IMR-90 (cell line): ENCODE measurements around the gene OR10H5. TPM values are rescaled to one million over a fixed set of nuclear protein-coding genes. Genes with fewer than 3 reads are reported as not detected.

ENCODE experiments used
- ATAC-seq: fragments of 200-7000 bp; cut with Tn5 transposase; 2 replicates; pipeline ENCODE4 v1.9.1; 2020; ENCODE audit warnings: low read depth, mild to moderate bottlenecking, moderate library complexity
- BruUV-seq: library from RNA; stranded (reverse); fragments of 400-500 nt; replicated peaks from 2 replicates; lab custom pipeline; 2021; lab: Mats Ljungman, UMichigan
- CTCF ChIA-PET: fragments of 300-600 bp; formaldehyde crosslinking; extraction: SDS; loops from one replicate; lab custom pipeline; 2021; ENCODE audit warnings: antibody characterized with exemption; lab: Yijun Ruan, JAX
- POLR2A ChIA-PET: fragments of 300-600 bp; sonication (Branson Sonifier 250); formaldehyde crosslinking; loops from one replicate; lab custom pipeline; 2022; ENCODE audit warnings: antibody characterized with exemption; ENCODE audit not compliant: unreplicated experiment; lab: Charles Lee
- DNase-seq: peaks from one replicate; pipeline ENCODE4 v3.0.0; 2013
- H2AFZ ChIP-seq: replicated peaks from 2 replicates; pipeline ENCODE3; 2013; ENCODE audit warnings: low read length, mild to moderate bottlenecking; ENCODE audit not compliant: poor library complexity
- H2AK5ac ChIP-seq: 2 replicates; pipeline ENCODE4 v1.6.1; 2013; ENCODE audit warnings: low read depth, low read length, inconsistent platforms
- H2AK9ac ChIP-seq: replicated peaks from 2 replicates; pipeline ENCODE3; 2013; ENCODE audit warnings: mild to moderate bottlenecking, low read depth, low read length, moderate library complexity; ENCODE audit not compliant: poor library complexity
- H2BK120ac ChIP-seq: 2 replicates; pipeline ENCODE4 v1.6.1; 2013; ENCODE audit warnings: low read depth, low read length, inconsistent platforms
- H2BK15ac ChIP-seq: 3 replicates; pipeline ENCODE4 v1.6.1; 2013; ENCODE audit warnings: low read depth, low read length, inconsistent platforms
- H2BK20ac ChIP-seq: 2 replicates; pipeline ENCODE4 v1.6.1; 2013; ENCODE audit warnings: low read depth, mild to moderate bottlenecking, inconsistent platforms, low read length, moderate library complexity
- H2BK5ac ChIP-seq: 2 replicates; pipeline ENCODE4 v1.6.1; 2013; ENCODE audit warnings: mild to moderate bottlenecking, low read depth, low read length, inconsistent platforms; ENCODE audit not compliant: poor library complexity, severe bottlenecking
- H3K14ac ChIP-seq: replicated peaks from 2 replicates; pipeline ENCODE4 v1.6.1; 2013; ENCODE audit warnings: low read depth, low read length, inconsistent platforms
- H3K18ac ChIP-seq: 2 replicates; pipeline ENCODE4 v1.6.1; 2013; ENCODE audit warnings: low read depth, low read length, control low read depth
- H3K23ac ChIP-seq: 2 replicates; pipeline ENCODE4 v1.6.1; 2013; ENCODE audit warnings: low read depth, low read length, inconsistent platforms
- H3K27ac ChIP-seq: 2 replicates; pipeline ENCODE4 v1.5.1; 2013; ENCODE audit warnings: mild to moderate bottlenecking, control low read depth, low read length; ENCODE audit not compliant: insufficient read depth
- H3K27me3 ChIP-seq: 2 replicates; pipeline ENCODE4 v1.6.1; 2013; ENCODE audit warnings: low read length; ENCODE audit not compliant: control insufficient read depth, insufficient read depth
- H3K36me3 ChIP-seq: 2 replicates; pipeline ENCODE4 v1.6.1; 2013; ENCODE audit warnings: low read length, mixed read lengths; ENCODE audit not compliant: control insufficient read depth, insufficient read depth
- H3K4ac ChIP-seq: 2 replicates; pipeline ENCODE4 v1.6.1; 2013; ENCODE audit warnings: low read depth, low read length, inconsistent platforms
- H3K4me1 ChIP-seq: 2 replicates; pipeline ENCODE4 v1.6.1; 2013; ENCODE audit warnings: low read length, mixed read lengths; ENCODE audit not compliant: control insufficient read depth, insufficient read depth
- H3K4me2 ChIP-seq: 2 replicates; pipeline ENCODE4 v1.6.1; 2013; ENCODE audit warnings: low read depth, mild to moderate bottlenecking, control low read depth, low read length, moderate library complexity
- H3K4me3 ChIP-seq: 2 replicates; pipeline ENCODE4 v1.5.1; 2013; ENCODE audit warnings: low read depth, mild to moderate bottlenecking, control low read depth, low read length, moderate library complexity; ENCODE audit not compliant: insufficient read depth
- H3K56ac ChIP-seq: 2 replicates; pipeline ENCODE4 v1.6.1; 2013; ENCODE audit warnings: low read length, inconsistent platforms; ENCODE audit not compliant: insufficient read depth; ENCODE audit errors: extremely low read depth
- H3K79me1 ChIP-seq, 2 experiments: 2 replicates each; pipeline ENCODE4 v1.6.1; 2013; ENCODE audit warnings: low read length in 2 of 2, inconsistent platforms in 1 of 2, low read depth in 1 of 2
- H3K9ac ChIP-seq: 2 replicates; pipeline ENCODE4 v1.6.1; 2013; ENCODE audit warnings: low read depth, low read length, control low read depth
- H3K9me1 ChIP-seq: 2 replicates; pipeline ENCODE4 v1.6.1; 2013; ENCODE audit warnings: low read length, inconsistent platforms; ENCODE audit not compliant: insufficient read depth
- H3K9me3 ChIP-seq: 2 replicates; pipeline ENCODE4 v1.6.1; 2013; ENCODE audit warnings: low read length; ENCODE audit not compliant: control insufficient read depth, insufficient read depth
- H4K20me1 ChIP-seq: 2 replicates; pipeline ENCODE4 v1.6.1; 2013; ENCODE audit warnings: low read length, inconsistent platforms; ENCODE audit not compliant: insufficient read depth
- H4K5ac ChIP-seq: 2 replicates; pipeline ENCODE4 v1.6.1; 2013; ENCODE audit warnings: mild to moderate bottlenecking, low read depth, low read length, control low read depth
- H4K8ac ChIP-seq, 2 experiments: 2 replicates each; pipeline ENCODE4 v1.6.1; 2013; ENCODE audit warnings: low read depth in 2 of 2, low read length in 2 of 2, control low read depth in 1 of 2, inconsistent platforms in 1 of 2
- H4K91ac ChIP-seq: 2 replicates; pipeline ENCODE4 v1.6.1; 2013; ENCODE audit warnings: low read depth, low read length, inconsistent platforms; ENCODE audit not compliant: insufficient read depth
- NFE2L2 ChIP-seq: fragments of 150-350 bp; IDR thresholded peaks from 2 replicates; pipeline ENCODE4 v1.6.1; 2016; ENCODE audit warnings: low read depth, mild to moderate bottlenecking, low read length
- RCOR1 ChIP-seq: IDR thresholded peaks from 2 replicates; pipeline ENCODE4 v1.6.1; 2012; ENCODE audit warnings: mild to moderate bottlenecking, low read length, improper control_type of control experiment; ENCODE audit not compliant: insufficient replicate concordance
- WGBS, 2 experiments: methylation state at CpG; one replicate each; pipeline versions ENCODE4 v1.1.5 to v1.1.7; 2013; ENCODE audit warnings: missing lambda C conversion rate in 2 of 2; ENCODE audit not compliant: insufficient read length in 1 of 2; ENCODE audit errors: extremely low coverage in 2 of 2; 5-methylcytosine and 5-hydroxymethylcytosine counted together
- dilution Hi-C: fragments of 300-500 bp; cut with HindIII; formaldehyde crosslinking; loops from one replicate; pipeline ENCODE4 v1.14.3; 2018; ENCODE audit warnings: low sequenced_read_pairs; ENCODE audit not compliant: unreplicated experiment
- in situ Hi-C: fragments of 300-500 bp; cut with MboI; formaldehyde crosslinking; loops from 3 replicates; pipeline ENCODE4 v1.14.3; 2019; ENCODE audit warnings: low sequenced_read_pairs, inconsistent platforms, mixed read lengths
- intact Hi-C: fragments of 100-400 bp; cut with micrococcal nuclease; formaldehyde crosslinking; loops from 2 replicates; pipeline ENCODE4 v1.10.0; 2022
- polyA plus RNA-seq, 3 experiments: library from polyadenylated mRNA; depleted of rRNA; stranded (reverse); fragments of >200 nt; gene quantifications; 2 replicates each; pipeline ENCODE4 v1.2.3, GENCODE V29; 2012; ENCODE audit warnings: low replicate concordance in 1 of 3
- total RNA-seq: library from RNA; depleted of rRNA; stranded (reverse); fragments of >200 nt; gene quantifications from 2 replicates; pipeline ENCODE4 v1.2.3, GENCODE V29; 2012

OR10H5 gene
- total and polyA plus RNA-seq, 2 of the 4 experiments (the other 2 are of a cell fraction), result not detected

- CTCF ChIA-PET, result no interaction called here
- no peak overlapping the region for H2BK5ac ChIP-seq
- no peaks in the 10 kb centered on the region for H3K27me3 ChIP-seq
- H3K27ac ChIP-seq, result no peak overlapping the region
- no peaks in the 10 kb centered on the region for H3K9me1 ChIP-seq
- no peak overlapping the region for H3K4me2 ChIP-seq
- WGBS, 2 experiments, result 74 to 100% methylated on average over 1 to 5 of the region's 8 CpGs
- H4K91ac ChIP-seq, result no peak overlapping the region
- H4K5ac ChIP-seq, result no peak overlapping the region
- no TSS peak for BruUV-seq
- H2AFZ ChIP-seq, result no peak overlapping the region
- intact Hi-C loops (no loop called here), dilution Hi-C loops (no loop called here), in situ Hi-C loops (loop anchor here (25.0 kb wide), 1 partner anchor 358 kb away; the partner anchor contains the start of genes AP1M1 and FAM32A)
- no peak for ATAC-seq
- no peak for DNase-seq
- no peaks in the 10 kb centered on the region for H3K36me3 ChIP-seq
- H3K79me1 ChIP-seq, result no peaks in the 10 kb centered on the region
- no peak overlapping the region for H2BK20ac ChIP-seq
- H3K14ac ChIP-seq, result no peak overlapping the region
- no peaks in the 10 kb centered on the region for H3K4me1 ChIP-seq
- H4K20me1 ChIP-seq, result no peaks in the 10 kb centered on the region
- POLR2A ChIA-PET, result no interaction called here
- H3K4me3 ChIP-seq, result no peak overlapping the region
- H3K4ac ChIP-seq, result no peak overlapping the region
- H3K18ac ChIP-seq, result no peak overlapping the region
- no peak overlapping the region for H3K56ac ChIP-seq
- no peak overlapping the region for H2AK5ac ChIP-seq
- H2BK120ac ChIP-seq, result no peak overlapping the region
- no peak overlapping the region for H4K8ac ChIP-seq
- no peak overlapping the region for H3K9ac ChIP-seq
- H2AK9ac ChIP-seq, result no peak overlapping the region
- no peak for TF ChIP-seq RCOR1
- no peak for TF ChIP-seq NFE2L2
- no peaks in the 10 kb centered on the region for H3K9me3 ChIP-seq
- H3K23ac ChIP-seq, result no peak overlapping the region
- no peak overlapping the region for H2BK15ac ChIP-seq
These were observed 42.3 kb downstream of the OR10H5 start for GRCh38 chr19:15829786-15830185.
